Activated CD4-positive, alpha-beta T cell treated with anti-CD3 and anti-CD28 coated beads for 36 hours (primary cell): ENCODE data around the gene LARP4. TPM values are rescaled to one million over a fixed set of nuclear protein-coding genes. Genes with fewer than 3 reads are reported as not detected.
"Not testable (repeated sequence)": the region's sequence is repeated elsewhere in the genome, so short reads cannot be mapped to it uniquely, and the experiment has no call there.

ENCODE experiments used
- ATAC-seq: fragments of 200-7000 bp; cut with Tn5 transposase; one replicate; pipeline ENCODE4 v1.10.0; 2021; ENCODE audit warnings: mild to moderate bottlenecking, moderate library complexity
- CTCF ChIA-PET: fragments of 350-600 bp; sonication (Branson Sonifier 250); formaldehyde crosslinking; loops from one replicate; lab custom pipeline; 2021; ENCODE audit warnings: antibody characterized with exemption; lab: Charles Lee
- POLR2A ChIA-PET: fragments of 350-600 bp; sonication (Branson Sonifier 250); formaldehyde crosslinking; loops from one replicate; lab custom pipeline; 2021; ENCODE audit warnings: antibody characterized with exemption, inconsistent platforms; lab: Charles Lee
- DNase-seq: peaks from one replicate; pipeline ENCODE4 v3.0.0-alpha.2; 2020
- H3K27ac Mint-ChIP-seq: one replicate; pipeline ENCODE4 v1.8.0; 2021; ENCODE audit warnings: mixed read lengths
- H3K27me3 Mint-ChIP-seq: one replicate; pipeline ENCODE4 v1.8.0; 2021; ENCODE audit warnings: mixed read lengths
- H3K36me3 Mint-ChIP-seq: one replicate; pipeline ENCODE4 v1.8.0; 2021; ENCODE audit warnings: low read depth, mixed read lengths
- H3K4me1 Mint-ChIP-seq: one replicate; pipeline ENCODE4 v1.8.0; 2021; ENCODE audit warnings: mixed read lengths
- H3K4me3 Mint-ChIP-seq: one replicate; pipeline ENCODE4 v1.8.0; 2021; ENCODE audit warnings: mild to moderate bottlenecking, moderate library complexity, mixed read lengths
- H3K9me3 Mint-ChIP-seq: one replicate; pipeline ENCODE4 v1.8.0; 2021; ENCODE audit warnings: low read depth, mixed read lengths
- intact Hi-C, 2 experiments: fragments of 100-400 bp; cut with DNase I in 1 of 2; cut with micrococcal nuclease in 1 of 2; formaldehyde crosslinking; loops; one replicate each; pipeline versions ENCODE4 v1.14.2 to v1.15.1; 2022 to 2024; cut with DNase I, micrococcal nuclease
- total RNA-seq, 2 experiments: library from RNA; stranded (reverse); gene quantifications; one replicate each; pipeline ENCODE4 v1.2.3, GENCODE V29; 2021

Gene LARP4
- total RNA-seq, 2 experiments from 2014 or later, result 66.3 to 72.4 TPM

- ATAC-seq (no peak), DNase-seq (no peak)
- Mint-ChIP-seq H3K9me3 (no peaks in the 10 kb centered on the region), H3K4me3 (no peak overlapping the region), H3K4me1 (no peaks in the 10 kb centered on the region), H3K36me3 (peaks cover 4% of the 10 kb centered on the region), H3K27me3 (no peaks in the 10 kb centered on the region), H3K27ac (no peak overlapping the region)
- POLR2A ChIA-PET, result no interaction called here
- intact Hi-C loops, result no loop called here
- CTCF ChIA-PET, result no interaction called here
Observed at GRCh38 chr12:50482571-50482970, 81.9 kb downstream of the LARP4 start.

GRCh38 chr12:50483488-50483887 is 82.8 kb downstream of the LARP4 start:
- Mint-ChIP-seq H3K27me3 (no peaks in the 10 kb centered on the region), H3K27ac (no peak overlapping the region), H3K9me3 (no peaks in the 10 kb centered on the region), H3K4me1 (no peaks in the 10 kb centered on the region), H3K4me3 (no peak overlapping the region), H3K36me3 (peaks cover 2% of the 10 kb centered on the region)
- CTCF ChIA-PET, result interaction anchor here (0.7 kb wide), 1 partner anchor 581 kb away, joined by 3 read pairs; no protein-coding TSS in a partner anchor
- intact Hi-C loops, result no loop called here
- DNase-seq (no peak), ATAC-seq (no peak)
- POLR2A ChIA-PET, result no interaction called here

GRCh38 chr12:50488801-50489200 is 88.1 kb downstream of the LARP4 start:
- Mint-ChIP-seq H3K4me3 (no peak overlapping the region), H3K27ac (no peak overlapping the region), H3K9me3 (peaks cover 10% of the 10 kb centered on the region), H3K4me1 (no peaks in the 10 kb centered on the region), H3K27me3 (no peaks in the 10 kb centered on the region), H3K36me3 (peaks cover 4% of the 10 kb centered on the region)
- ChIA-PET POLR2A (no interaction called here), CTCF (no interaction called here)
- intact Hi-C loops, result no loop called here
- no peak for DNase-seq
- no peak for ATAC-seq

- DNase-seq, POLR2A ChIA-PET, H3K4me1 Mint-ChIP-seq, ATAC-seq, H3K27ac Mint-ChIP-seq, H3K4me3 Mint-ChIP-seq, H3K27me3 Mint-ChIP-seq, intact Hi-C loops: not testable (repeated sequence)
- CTCF ChIA-PET, result interaction anchor here (0.7 to 2.0 kb wide), 2 partner anchors 140 to 151 kb away, joined by 3 to 6 read pairs; no protein-coding TSS in a partner anchor
- peaks cover 11% of the 10 kb centered on the region for H3K36me3 Mint-ChIP-seq
- peaks cover 37% of the 10 kb centered on the region for H3K9me3 Mint-ChIP-seq
Observed at GRCh38 chr12:50498119-50498518, 97.4 kb downstream of the LARP4 start.

- peak; percentile 98 for DNase-seq
- peak within 1 kb of the TSS; percentile 96 for H3K27ac Mint-ChIP-seq
- H3K36me3 Mint-ChIP-seq, result peaks cover 11% of the 10 kb centered on the region
- ATAC-seq, result peak; percentile 85
- no peaks in the 10 kb centered on the region for H3K9me3 Mint-ChIP-seq
- H3K27me3 Mint-ChIP-seq, result no peaks in the 10 kb centered on the region
- CTCF ChIA-PET, result interaction anchor here (0.6 to 4.2 kb wide), 32 partner anchors 8 to 322 kb away, joined by 3 to 62 read pairs (median 4); partner anchors contain the start of gene ATF1
- peak within 1 kb of the TSS; percentile 98 for H3K4me3 Mint-ChIP-seq
- intact Hi-C loops, result loop anchor here (1.0 to 10.0 kb wide), 12 partner anchors 12 to 520 kb away; partner anchors contain the start of genes ATF1 (in 1 of the 2) and SLC11A2 (in 1 of the 2)
- POLR2A ChIA-PET, result interaction anchor here (0.6 to 2.1 kb wide), 9 partner anchors 30 to 418 kb away, joined by 3 to 7 read pairs (median 5); partner anchors contain the start of gene ATF1
- H3K4me1 Mint-ChIP-seq, result peaks cover 44% of the 10 kb centered on the region
Observed at GRCh38 chr12:50504798-50505674, 104.4 kb downstream of the LARP4 start, which contains the start of gene DIP2B. Gene DIP2B (plus strand): TSS chr12:50504985. CDS start chr12:50505141, 156 bp downstream.

- H3K4me1 Mint-ChIP-seq, result peaks cover 49% of the 10 kb centered on the region
- ATAC-seq (peak; percentile 2), DNase-seq (peak; percentile 17)
- peaks cover 11% of the 10 kb centered on the region for H3K36me3 Mint-ChIP-seq
- ChIA-PET POLR2A (interaction anchor here (0.7 to 2.8 kb wide), 8 partner anchors 12 to 132 kb away, joined by 3 to 11 read pairs (median 5); no protein-coding TSS in a partner anchor), CTCF (interaction anchor here (0.6 to 5.0 kb wide), 32 partner anchors 7 to 394 kb away, joined by 3 to 62 read pairs (median 4); partner anchors contain the start of genes ATF1 and COX14)
- H3K27me3 Mint-ChIP-seq, result no peaks in the 10 kb centered on the region
- H3K27ac Mint-ChIP-seq, result peak overlapping the region; percentile 96
- H3K4me3 Mint-ChIP-seq, result peak overlapping the region; percentile 98
- no peaks in the 10 kb centered on the region for H3K9me3 Mint-ChIP-seq
- intact Hi-C loops, result loop anchor here (1.0 to 10.0 kb wide), 9 partner anchors 11 to 519 kb away; partner anchors contain the start of genes ATF1 (in 1 of the 2) and SLC11A2 (in 1 of the 2)
Observed at GRCh38 chr12:50505675-50506530, 105.2 kb downstream of the LARP4 start.

GRCh38 chr12:50506753-50507473 is 106.2 kb downstream of the LARP4 start:
- Mint-ChIP-seq H3K4me3 (peak overlapping the region; percentile 98), H3K9me3 (no peaks in the 10 kb centered on the region), H3K27me3 (no peaks in the 10 kb centered on the region), H3K36me3 (peaks cover 11% of the 10 kb centered on the region), H3K4me1 (peaks cover 49% of the 10 kb centered on the region), H3K27ac (peak overlapping the region; percentile 96)
- intact Hi-C loops, result loop anchor here (5.0 to 10.0 kb wide), 3 partner anchors 115 to 518 kb away; partner anchors contain the start of gene SLC11A2 (in 1 of the 2)
- CTCF ChIA-PET, result interaction anchor here (0.6 to 5.0 kb wide), 24 partner anchors 9 to 395 kb away, joined by 3 to 58 read pairs (median 4); partner anchors contain the start of gene COX14
- no peak for ATAC-seq
- no peak for DNase-seq
- POLR2A ChIA-PET, result interaction anchor here (0.7 to 2.8 kb wide), 7 partner anchors 11 to 115 kb away, joined by 3 to 11 read pairs (median 5); no protein-coding TSS in a partner anchor

GRCh38 chr12:50507474-50507838 is 106.8 kb downstream of the LARP4 start:
- no peaks in the 10 kb centered on the region for H3K27me3 Mint-ChIP-seq
- peak overlapping the region; percentile 96 for H3K27ac Mint-ChIP-seq
- intact Hi-C loops, result loop anchor here (5.0 to 10.0 kb wide), 3 partner anchors 115 to 517 kb away; partner anchors contain the start of gene SLC11A2 (in 1 of the 2)
- no peaks in the 10 kb centered on the region for H3K9me3 Mint-ChIP-seq
- CTCF ChIA-PET, result interaction anchor here (0.6 to 5.0 kb wide), 12 partner anchors 9 to 332 kb away, joined by 3 to 58 read pairs (median 4); no protein-coding TSS in a partner anchor
- peak; percentile 15 for DNase-seq
- H3K4me3 Mint-ChIP-seq, result peak overlapping the region; percentile 98
- peaks cover 11% of the 10 kb centered on the region for H3K36me3 Mint-ChIP-seq
- peaks cover 49% of the 10 kb centered on the region for H3K4me1 Mint-ChIP-seq
- no peak for ATAC-seq
- POLR2A ChIA-PET, result interaction anchor here (0.6 to 2.8 kb wide), 6 partner anchors 10 to 181 kb away, joined by 3 to 11 read pairs (median 5); no protein-coding TSS in a partner anchor

GRCh38 chr12:50507930-50508329 is 107.2 kb downstream of the LARP4 start:
- intact Hi-C loops, result loop anchor here (5.0 to 10.0 kb wide), 3 partner anchors 114 to 517 kb away; partner anchors contain the start of gene SLC11A2 (in 1 of the 2)

More at GRCh38 chr12:50507930-50508329, 107.2 kb downstream of the LARP4 start:
- peak overlapping the region; percentile 84 for H3K27ac Mint-ChIP-seq
- ATAC-seq, result peak; percentile 15
- ChIA-PET POLR2A (interaction anchor here (0.6 to 2.8 kb wide), 5 partner anchors 10 to 181 kb away, joined by 3 to 11 read pairs (median 3); no protein-coding TSS in a partner anchor), CTCF (interaction anchor here (0.9 to 5.0 kb wide), 15 partner anchors 8 to 156 kb away, joined by 3 to 58 read pairs (median 4); no protein-coding TSS in a partner anchor)
- peak; percentile 41 for DNase-seq
- H3K4me3 Mint-ChIP-seq, result peak overlapping the region; percentile 98
- H3K36me3 Mint-ChIP-seq, result peaks cover 11% of the 10 kb centered on the region
- H3K9me3 Mint-ChIP-seq, result no peaks in the 10 kb centered on the region
- no peaks in the 10 kb centered on the region for H3K27me3 Mint-ChIP-seq
- H3K4me1 Mint-ChIP-seq, result peaks cover 51% of the 10 kb centered on the region
